ENCODE measurements around the gene ADAM8.
A peak's percentile ranks its signal among the peaks of the same experiment; 100 is the strongest.
"Not testable (repeated sequence)": the region's sequence is repeated elsewhere in the genome, so short reads cannot be mapped to it uniquely, and the experiment has no call there.

The ADAM8 gene

DNA sequence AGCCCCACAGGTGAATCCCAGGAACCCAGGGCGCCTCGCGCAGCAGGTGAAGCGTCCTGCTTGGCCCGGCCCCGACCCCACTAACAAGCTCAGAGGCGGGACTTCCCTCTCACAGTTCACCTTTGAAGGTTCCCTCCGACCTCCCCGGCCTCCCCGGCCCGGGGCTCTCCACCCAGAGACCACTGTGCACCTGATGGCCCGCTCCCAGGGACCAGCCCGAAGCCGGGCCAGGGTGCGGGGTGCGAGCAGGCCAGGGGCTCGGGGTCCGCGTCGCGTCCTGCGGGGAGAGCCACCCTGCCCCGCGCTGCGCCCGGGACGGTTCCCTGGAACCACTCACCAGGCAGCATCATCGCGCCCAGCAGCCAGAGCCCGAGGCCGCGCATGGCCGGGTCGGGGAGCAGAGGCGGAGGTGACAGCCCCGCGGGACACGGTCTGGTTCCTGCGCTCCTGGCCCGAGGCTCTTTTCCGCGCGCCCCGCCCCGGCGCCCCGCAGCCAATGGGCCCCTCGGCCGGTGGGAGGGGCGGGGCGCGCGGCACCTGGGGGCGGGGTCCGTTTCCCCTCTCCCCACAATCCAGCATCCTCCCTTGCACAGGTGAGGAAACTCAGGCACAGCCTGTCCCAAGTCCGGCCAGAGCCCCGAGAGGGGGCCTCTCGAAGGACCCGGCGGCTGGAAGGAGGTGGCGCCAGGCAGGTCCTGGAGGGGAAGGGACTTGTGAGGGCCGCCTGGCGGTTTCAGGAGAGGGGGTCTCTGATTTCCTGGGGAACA lies at the start of gene ADAM8:
TSS of gene ADAM8 (minus strand) at position 434 of the 767 bp plus-strand sequence. CDS start at position 383, 51 bp downstream.
- peak in 5 of 6 experiments; percentile 31 to 61 (median 61) for DNase-seq

DNA sequence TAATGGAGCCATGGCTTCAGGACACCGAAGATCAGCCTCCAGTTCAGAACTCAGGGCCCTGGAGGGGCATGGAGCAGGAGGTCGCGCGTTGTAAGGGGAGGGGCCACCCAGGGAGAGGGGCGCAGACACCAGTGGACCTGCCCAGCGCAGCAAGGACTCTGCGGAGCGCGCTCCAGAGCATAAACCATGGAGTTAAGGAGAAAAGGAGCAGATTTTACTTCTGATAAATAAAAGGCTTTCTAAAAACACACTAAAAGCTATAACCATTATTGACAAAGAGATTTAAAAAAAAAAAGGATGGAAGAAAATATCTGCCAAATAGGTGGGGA lies 49.5 kb upstream of the ADAM8 start:
- DNase-seq = no peak

DNA sequence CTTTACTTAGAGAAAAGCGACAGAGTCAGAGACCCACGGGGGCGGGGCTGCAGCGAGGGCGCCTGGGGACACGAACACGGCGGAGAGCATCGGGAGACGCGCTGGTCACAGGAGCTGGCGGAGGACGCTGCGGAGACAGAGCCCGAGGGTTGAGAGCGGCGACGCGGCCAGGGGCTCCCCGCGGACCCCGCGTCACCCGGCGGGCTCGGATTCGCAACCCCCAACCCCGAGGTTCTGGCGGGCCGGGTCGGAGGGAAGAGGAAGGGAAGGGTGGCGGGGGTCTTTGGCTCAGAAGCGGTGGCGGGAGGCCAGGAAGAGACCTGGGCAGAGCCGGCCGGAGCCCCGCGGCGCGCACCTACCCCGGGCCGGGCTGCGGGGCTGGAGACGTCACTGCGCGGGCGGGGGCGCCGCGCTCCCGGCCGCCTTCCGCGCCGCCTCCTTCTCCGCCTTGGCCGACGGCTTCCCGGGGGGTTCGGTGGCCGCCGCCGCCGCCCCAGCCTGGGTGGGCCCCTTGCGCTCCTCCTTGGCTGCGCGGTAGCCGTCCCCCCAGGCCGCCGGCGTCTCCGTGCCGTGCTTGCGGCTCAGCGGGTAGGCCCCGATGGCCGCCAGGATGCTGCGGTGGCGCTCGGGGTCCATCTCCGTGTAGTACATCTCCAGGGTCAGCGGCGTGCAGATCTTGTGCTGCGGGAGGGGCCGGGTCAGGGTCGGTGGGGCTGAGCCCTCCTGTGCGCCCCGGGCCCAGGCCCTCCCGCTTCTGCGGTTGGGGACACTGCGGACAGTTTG lies 49.0 kb upstream of the ADAM8 start:
- DNase-seq = peak in 2 of 6 experiments; percentile 14 to 23

DNA sequence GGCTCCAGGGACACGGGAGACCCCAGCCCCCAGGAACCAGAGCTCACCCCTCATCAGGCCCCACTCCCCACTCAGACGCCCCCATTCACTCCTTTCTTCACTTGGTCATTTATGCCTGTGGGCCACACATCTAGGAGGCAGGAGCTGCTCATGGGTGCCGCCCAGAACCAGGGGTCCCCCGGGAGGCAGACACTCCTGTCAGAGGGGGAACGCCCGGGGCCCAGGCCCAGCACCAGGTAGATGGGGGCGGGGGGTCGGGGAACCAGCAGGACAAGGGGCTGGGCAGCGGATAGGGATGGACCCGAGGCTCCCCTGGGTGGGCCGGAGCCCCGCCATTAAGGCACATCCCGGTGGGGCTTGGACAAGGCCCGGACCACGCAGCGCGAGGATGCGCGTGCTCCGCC lies 48.2 kb upstream of the ADAM8 start:
- DNase-seq = peak in 1 of 6 experiments; percentile 27

DNA sequence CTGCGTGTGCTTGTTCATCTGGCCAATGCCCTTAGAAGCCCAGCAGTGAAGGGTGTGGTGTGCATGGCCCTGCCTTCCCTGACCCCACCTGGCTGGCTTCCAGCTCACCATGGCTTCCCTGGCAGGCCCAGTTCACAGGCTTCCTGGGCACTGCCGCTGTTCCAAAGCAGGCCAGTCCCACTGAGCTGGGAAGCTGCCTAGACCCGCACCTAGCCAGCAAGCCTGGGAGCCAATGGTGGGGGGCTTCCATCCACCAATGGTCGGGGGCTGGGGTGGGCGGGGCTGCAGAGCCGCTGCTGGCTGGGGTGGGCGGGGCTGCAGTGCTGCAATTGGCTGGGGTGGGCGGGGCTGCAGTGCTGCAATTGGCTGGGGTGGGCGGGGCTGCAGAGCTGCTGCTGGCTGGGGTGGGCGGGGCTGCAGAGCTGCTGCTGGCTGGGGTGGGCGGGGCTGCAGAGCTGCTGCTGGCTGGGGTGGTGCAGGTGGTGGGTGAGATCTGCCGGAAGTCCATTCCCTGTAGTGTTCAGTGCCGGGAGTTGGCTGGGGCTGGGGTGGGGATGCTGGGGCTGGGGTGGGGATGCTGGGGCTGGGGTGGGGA lies 47.6 kb upstream of the ADAM8 start:
- DNase-seq = peak; percentile 53 to 72 (median 64)

DNA sequence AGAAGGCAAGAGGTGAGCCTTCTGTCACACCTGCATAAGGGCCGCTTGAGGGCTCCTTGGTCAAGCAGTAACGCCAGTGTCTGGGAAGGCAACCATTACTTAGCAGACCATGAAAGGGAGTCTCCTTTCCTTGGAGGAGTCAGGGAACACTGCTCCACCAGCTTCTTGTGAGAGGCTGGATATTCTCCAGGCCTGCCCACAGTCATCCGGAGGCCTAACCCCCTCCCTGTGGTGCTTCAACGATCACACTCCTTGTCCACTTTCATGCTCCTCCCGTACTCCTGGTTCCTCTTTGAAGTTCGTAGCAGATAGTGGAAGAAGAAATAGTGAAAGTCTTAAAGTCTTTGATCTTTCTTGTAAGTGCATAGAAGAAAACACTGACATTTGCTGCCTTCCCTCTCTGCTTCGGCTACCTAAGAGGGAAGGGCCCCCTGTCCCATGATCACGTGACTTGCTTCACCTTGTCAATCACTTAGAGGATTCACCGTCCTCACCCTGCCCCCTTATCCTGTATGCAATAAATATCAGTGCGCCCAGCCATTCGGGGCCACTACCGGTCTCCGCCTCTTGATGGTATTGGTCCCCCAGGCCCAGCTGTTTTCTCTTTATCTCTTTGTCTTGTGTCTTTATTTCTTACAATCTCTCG lies 45.5 kb upstream of the ADAM8 start:
- not testable (repeated sequence) for DNase-seq

DNA sequence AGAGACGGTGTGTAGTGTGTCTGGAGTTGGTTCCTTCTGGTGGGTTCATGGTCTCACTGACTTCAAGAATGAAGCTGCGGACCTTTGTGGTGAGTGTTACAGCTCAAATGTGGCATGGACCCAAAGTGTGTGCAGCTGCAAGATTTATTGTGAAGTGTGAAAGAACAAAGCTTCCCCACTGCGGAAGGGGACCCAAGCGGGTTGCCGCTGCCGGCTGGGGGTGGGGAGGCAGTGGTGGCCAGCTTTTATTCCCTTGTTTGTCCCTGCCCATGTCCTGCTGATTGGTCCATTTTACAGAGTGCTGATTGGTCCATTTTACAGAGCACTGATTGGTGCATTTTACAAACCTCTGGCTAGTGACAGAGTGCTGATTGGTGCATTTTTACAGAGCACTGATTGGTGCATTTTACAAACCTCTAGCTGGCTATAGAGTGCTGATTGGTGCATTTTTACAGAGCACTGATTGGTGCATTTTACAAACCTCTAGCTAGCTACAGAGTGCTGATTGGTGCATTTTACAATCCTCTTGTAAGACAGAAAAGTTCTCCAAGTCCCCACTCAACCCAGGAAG lies 44.3 kb upstream of the ADAM8 start:
- DNase-seq = not testable (repeated sequence)

DNA sequence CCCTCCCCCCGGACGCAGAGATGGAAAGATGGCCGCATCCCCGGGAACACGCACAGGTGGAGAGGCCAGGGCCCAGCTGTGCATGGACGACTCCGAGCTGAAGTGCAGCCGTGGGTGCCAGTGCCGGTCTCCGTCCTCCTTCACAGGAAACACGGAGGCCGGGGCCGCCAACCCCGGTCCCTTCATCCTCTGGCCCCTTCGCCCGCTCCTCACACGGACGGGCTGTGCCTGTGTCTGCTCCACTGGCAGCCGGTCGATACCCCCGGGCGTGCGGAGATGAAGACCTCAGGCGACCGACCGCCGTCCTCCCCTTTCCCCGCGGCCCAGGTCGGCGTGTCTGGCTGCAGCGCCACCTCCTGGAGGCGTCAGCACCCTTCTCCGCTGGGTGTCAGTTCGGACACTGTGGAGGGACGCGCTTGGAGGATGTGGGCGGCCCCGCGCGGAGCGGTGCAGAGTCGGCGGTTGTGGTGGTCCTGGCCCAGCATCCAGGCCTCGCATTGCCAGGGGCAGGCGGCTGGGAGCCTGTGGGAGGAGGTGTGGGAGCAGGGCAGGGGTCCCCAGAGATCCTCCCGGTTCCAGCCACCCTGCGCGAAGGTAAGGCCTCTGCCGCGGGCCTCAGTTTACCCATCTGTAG lies 41.9 kb upstream of the ADAM8 start:
- DNase-seq = peak; percentile 10 to 57 (median 47)

DNA sequence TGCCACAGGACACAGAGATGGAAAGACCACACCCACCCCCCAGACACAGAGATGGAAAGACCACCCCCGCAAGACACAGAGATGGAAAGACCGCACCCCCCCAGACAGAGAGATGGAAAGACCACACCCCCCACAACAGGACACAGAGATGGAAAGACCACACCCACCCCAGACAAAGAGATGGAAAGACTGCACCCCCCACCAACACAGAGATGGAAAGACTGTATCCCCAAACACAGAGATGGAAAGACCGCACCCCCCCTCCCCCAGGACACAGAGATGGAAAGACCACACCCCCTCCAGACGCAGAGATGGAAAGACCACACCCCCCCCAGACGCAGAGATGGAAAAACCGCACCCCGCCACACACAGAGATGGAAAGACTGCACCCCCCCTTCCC lies 40.1 kb upstream of the ADAM8 start:
- no peak for DNase-seq

DNA sequence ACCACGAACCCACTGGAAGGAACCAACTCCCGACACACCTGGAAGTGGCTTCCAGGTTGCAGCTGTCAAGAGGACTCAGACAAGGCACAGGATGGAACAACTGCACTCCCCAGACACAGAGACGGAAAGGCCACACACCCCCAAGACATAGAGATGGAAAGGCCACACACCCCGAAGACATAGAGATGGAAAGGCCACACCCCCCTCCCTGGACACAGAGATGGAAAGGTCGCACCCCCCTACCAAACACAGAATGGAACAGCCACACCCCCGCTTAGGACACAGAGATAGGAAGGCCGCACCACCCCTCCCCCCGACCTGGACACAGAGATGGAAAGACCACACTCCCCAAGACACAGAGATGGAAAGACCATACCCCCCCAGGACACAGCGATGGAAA lies 39.6 kb upstream of the ADAM8 start:
- no peak for DNase-seq

DNA sequence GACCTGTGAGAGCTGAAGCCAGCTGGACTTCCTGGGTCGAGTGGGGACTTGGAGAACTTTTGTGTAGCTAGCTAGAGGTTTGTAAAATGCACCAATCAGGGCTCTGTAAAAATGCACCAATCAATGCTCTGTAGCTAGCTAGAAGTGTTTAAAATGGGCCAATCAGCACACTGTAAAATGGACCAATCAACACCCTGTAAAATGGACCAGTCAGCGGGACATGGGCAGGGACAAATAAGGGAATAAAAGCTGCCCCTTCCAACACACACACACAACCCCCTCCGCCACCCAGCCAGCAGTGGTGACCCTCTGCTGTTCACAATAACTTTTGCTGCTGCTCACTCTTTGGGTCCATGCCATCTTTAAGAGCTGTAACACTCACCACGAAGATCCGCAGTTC lies 39.2 kb upstream of the ADAM8 start:
- no peak for DNase-seq

DNA sequence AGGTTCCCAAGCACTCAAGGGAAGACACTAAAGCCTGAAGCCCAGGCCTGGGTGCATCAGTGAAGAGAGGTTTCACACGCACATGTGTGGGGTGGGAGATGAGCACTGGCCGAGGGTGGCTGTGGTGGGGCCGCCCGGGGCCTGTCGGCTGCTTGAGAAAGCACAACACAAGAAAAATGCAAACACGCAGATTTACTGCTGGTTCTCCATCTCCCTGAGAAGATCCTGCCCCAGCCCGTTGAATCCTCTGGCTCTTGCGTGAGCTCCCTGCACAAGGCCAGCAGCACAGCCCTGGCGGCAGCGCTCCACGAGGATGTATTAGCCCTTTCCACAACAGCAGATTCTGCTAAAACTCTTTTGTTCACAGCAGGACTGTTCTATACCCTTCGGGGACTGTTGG lies 38.2 kb upstream of the ADAM8 start:
- no peak for DNase-seq

DNA sequence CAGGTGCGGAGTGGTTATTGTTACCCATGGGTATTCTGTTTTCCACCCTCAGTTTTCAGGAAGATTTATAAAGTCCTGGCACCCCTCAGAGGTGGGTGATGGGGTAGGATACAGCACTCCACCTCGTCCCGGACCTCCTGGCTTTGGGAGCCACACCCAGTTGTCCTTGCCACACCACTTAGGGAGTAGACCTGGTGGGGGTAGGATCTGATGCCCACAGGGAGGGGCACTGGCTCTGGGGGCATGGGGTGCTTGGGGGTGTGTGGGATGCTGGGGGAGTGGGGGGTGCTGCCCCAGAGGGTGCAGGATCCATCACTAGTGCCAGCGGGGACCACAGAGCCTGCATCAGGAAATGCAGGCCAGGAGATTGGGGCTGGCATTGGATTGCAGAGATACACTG lies 36.5 kb upstream of the ADAM8 start:
- no peak for DNase-seq

DNA sequence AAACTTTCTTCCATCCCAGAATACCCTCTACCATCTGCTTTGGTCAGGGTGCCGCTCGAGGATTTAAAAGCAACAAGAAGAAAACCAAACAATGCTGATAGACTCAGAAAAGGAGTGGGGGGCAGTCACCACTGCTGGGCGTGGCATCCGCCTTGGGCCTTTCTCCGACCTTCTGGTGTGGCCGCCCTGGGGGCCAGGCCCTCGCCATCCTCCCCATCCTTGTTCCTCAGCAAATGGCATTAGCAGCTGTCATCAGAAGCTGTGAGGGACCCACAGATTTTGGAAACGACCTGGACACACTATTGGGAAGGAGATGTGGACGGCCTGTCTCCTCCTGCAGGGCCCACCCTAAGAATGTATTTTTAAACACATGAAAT lies 36.1 kb upstream of the ADAM8 start:
- no peak for DNase-seq

DNA sequence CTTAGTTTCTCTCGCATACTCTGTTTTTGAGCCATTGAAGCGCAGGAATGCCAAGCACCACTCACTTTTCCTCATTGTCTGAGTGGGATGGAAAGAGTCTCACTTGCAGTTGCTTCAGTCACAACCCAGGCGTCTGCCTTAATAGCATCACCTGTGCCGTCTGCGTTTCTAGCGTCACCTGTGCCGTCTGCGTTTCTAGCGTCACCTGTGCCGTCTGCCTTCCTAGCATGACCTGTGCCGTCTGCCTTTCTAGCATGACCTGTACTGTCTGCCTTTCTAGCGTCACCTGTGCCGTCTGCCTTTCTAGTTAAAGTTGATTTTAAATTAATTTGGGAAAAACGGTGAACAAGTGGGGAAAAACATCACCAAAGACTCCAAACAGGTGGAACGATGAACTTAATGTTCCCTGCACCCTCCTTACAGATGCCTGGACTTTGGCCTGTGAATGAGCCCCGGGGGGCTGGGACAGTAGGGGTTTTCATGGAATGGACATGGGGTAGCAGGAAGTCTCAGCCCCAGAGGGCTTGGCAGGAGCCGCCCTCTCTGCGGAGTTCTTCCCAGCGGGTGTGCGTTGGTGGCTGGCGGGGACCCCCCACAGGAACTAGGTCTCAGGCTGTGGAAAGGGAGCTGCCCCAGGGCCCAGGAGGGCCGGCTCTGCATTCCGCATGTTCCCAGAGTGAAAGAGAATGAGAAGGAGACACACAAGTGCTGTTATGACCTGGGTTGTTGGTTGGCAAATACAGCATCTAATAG lies 35.5 kb upstream of the ADAM8 start:
- no peak for DNase-seq

DNA sequence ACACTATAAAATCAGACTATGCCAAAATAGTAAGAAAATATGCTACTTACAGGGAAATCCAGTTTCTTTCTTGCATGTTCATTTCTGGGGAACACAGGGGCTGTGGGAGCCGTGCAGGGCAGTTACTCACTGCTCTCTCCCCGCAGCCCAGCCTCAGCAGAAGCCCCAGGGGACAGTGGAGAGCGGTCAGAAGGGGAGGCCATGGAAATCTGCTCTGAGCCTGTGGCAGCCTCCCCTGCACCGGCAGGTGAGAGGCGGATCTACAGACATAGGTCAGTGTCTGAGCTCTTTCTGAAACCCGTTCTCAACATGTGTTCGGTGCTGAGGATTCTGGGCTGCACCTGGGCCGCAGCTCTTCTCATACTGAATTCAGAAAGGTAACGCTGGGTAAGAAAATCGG lies 34.9 kb upstream of the ADAM8 start:
- DNase-seq = no peak

DNA sequence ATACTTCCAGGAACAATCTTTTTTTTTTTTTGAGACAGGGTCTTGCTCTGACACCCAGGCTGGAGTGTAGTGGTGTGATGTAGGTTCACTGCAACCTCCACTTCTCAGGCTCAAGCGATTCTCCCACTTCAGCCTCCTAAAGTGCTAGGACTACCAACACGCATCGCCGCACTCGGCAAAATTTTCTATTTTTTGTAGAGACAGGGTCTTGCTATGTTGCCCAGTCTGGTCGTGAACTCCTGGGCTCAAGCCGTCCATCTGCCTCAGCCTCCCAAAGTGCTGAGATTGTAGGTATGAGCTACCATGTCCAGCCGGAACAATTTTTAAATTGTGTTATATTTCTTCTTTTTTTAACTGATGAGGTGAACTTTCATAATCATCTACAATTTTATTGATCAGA lies 34.1 kb upstream of the ADAM8 start:
- no peak for DNase-seq

DNA sequence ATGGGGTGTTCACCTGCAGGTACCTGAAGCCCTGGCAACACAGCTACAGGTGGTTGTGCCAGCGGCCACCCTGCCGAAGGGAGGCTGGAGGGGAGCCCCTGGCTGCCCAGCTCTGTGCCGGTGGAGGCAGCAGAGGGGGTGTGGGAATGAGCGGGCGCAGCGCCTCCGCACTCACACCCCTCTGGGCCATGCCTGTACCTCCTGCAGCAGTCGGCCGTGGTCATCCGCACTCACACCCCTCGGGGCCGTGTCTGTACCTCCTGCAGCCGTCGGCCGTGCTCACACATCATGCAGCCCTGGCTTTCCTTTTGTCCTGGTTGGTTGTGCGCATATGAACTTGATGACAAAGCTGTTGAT lies 33.7 kb upstream of the ADAM8 start:
- DNase-seq = no peak

DNA sequence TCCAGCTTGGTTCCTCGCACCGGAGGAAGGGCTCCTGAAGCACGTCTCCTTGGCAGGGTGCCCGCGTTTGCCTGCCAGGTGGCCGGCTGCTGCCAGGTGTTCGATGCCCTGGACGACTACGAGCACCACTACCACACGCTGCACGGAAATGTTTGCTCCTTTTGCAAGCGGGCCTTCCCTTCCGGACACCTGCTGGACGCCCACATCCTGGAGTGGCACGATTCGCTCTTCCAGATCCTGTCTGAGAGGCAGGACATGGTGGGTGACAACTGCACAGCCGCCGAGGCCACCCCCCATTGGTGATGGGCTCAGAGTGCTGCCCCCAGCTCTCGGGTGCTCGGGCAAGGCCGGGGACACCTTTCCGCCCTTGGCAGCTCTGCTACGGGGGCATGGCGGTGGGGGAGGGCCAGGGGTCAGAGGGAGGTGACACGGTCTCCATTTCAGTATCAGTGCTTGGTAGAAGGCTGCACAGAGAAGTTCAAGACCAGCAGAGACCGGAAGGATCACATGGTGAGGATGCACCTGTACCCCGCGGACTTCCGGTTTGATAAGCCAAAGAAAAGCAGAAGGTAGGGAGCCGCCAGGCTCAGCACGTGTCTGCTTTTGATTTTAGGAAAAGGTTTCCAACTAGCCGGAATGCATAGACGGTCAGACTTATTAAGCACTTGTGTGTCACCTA lies 33.2 kb upstream of the ADAM8 start:
- no peak for DNase-seq

DNA sequence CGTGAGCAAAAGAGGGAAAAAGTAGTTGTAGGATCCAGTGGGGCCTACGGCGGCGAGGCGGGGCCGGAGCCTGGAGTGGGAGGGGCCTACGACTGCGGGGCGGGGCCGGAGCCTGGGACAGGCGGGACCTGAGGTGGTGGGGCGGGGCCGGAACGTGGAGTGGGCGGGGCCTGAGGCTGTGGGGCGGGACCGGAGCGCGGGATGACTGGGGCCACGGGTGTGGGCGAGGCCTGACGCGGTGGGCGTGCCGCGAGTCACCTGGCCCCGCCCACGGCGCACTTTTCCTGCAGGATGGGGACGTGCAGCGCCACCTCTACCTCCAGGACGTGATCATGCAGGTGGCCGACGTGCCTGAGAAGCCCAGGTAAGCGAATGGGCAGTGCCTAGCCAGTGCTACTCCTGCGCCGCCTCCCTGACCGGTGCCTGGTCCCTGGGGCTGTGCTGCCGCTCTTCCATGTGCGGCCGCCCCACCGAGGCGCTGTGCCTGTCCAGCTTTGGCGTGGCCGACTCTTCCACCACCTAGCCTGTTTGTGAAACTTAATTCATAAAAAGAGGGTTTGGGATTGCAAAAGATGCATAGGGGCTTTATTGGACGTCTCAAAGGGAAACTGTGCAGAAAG lies 32.5 kb upstream of the ADAM8 start:
- peak; percentile 89 to 99 (median 96) for DNase-seq
